GM04503 (cell line): ENCODE results near the gene ADGRE2.
"Not testable (repeated sequence)": the region's sequence is repeated elsewhere in the genome, so short reads cannot be mapped to it uniquely, and the experiment has no call there.

Experiments used
- DNase-seq: peaks from one replicate; pipeline ENCODE4 v3.0.0-alpha.2; 2012; ENCODE audit warnings: low read depth

The ADGRE2 gene

GRCh38 chr19:14778110-14778845, at the start of gene ADGRE2:
TSS of gene ADGRE2 (minus strand) at chr19:14778560. CDS start at chr19:14776756, 1,804 bp downstream.
- not testable (repeated sequence) for DNase-seq

GRCh38 chr19:14826006-14826405, 47.6 kb upstream of the ADGRE2 start:
- DNase-seq, result no peak

- DNase-seq, result no peak
These were observed 43.6 kb upstream of the ADGRE2 start for GRCh38 chr19:14821937-14822336.

DNA sequence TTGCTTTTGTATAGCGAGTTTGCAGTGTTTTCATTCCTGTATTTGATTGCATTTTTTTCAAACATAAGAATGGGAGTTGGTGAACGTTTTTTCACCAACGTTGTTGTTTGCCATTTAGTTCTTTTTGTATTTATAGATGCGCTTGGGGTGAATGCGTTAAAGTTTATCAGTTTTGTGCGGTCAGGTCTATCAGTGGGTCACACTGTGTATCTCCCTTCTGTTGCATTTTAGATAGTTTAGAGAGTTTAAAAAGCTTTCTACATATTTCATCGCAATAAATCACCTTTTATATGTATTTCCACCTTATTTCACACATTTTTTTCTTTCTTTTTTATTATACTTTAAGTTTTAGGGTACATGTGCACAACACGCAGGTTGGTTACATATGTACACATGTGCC, 40.2 kb upstream of the ADGRE2 start:
- DNase-seq, result no peak

DNA sequence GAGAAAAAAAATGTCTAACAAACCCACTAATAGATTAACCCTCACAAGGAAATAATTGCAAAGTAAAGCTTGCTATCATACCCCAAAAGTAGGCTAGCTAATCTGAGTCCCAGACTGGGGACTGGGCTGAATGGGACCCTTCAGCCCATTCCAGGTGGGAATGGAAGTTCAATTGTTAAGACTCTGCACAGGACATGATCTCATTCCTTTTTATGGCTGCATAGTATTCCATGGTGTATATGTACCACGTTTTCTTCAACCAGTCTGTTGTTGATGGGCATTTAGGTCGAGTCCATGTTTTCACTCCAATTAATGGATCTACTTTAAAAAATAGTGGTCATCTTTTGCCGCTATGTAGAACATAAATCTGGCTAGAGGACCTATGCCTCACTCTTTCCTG, 38.7 kb upstream of the ADGRE2 start:
- DNase-seq, result no peak

DNA sequence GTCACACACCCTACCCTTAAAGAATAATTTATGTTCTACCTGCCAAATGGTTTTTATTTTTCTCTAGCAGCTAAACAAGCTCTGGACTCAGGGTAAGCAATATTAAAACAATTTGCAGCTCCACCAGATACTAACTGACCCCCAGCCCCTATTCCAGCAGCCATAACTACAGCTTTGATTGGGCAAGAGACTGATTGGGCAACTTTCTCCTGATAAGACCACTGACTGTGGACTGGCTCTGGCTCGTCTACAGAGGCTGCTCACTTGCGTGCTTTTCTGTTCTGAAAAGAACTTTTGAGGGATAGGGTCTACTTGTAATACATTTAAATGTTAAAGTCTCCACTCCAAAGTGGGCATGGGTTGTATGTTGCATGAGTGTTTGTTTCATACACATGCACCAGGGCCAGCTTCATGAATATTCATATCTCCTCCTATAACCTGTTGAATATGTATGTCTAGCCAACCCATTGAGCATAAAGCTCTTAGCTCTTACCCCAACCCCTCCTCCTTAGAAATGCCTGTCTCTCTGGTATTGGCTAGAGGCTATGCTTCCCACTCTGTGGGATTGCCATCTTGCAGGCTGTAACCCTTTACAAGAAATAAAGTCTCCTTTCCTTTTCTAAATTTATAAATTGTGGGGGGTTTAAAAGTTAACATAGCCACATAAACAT, 36.8 kb upstream of the ADGRE2 start:
- DNase-seq, result no peak

DNA sequence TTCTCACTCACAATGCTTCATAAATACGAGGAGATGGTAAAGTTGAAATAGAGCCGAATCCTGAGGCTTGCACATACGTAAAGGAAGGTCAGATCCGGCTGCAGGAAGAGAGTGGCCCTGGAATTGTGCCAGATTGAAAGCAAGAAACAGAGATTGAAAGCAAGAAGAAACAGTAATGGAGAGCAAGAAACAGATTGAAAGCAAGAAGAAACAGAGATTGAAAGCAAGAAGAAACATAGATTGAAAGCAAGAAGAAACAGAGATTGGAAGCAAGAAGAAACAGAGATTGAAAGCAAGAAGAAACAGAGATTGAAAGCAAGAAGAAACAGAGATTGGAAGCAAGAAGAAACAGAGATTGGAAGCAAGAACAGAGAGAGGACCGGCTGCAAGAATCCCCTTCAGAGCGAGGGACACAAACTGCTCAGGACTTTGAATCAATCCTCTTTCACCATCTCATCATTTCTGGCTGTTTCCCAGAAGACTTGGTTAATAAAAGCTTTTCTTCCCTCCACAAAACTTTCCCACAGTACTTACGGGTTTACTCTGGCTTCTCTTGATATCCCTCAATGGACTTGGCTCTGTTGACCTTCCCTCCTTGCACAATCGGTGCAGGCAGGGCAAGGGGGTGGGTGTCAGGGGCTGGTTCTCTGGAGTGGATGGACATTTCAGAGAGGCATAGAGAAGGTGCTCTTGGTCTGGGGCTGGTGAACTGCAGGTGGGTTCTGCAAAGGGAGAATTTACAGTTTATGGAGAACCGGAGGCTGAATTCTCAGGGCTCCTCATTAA, 31.1 kb upstream of the ADGRE2 start:
- DNase-seq, result no peak

- DNase-seq, result no peak
These were observed 26.4 kb upstream of the ADGRE2 start for GRCh38 chr19:14804765-14805164.

GRCh38 chr19:14798760-14799159, 20.4 kb upstream of the ADGRE2 start:
- DNase-seq, result no peak

- no peak for DNase-seq
These were observed 17.7 kb upstream of the ADGRE2 start for GRCh38 chr19:14796021-14796420.

- DNase-seq, result no peak
These were observed 16.8 kb upstream of the ADGRE2 start for GRCh38 chr19:14795078-14795721.

GRCh38 chr19:14792250-14792649, 13.9 kb upstream of the ADGRE2 start:
- DNase-seq, result not testable (repeated sequence)

- no peak for DNase-seq
These were observed 8.1 kb upstream of the ADGRE2 start for GRCh38 chr19:14786421-14786851.

GRCh38 chr19:14785102-14785793, 6.9 kb upstream of the ADGRE2 start:
- not testable (repeated sequence) for DNase-seq

GRCh38 chr19:14784730-14785101, 6.4 kb upstream of the ADGRE2 start:
- not testable (repeated sequence) for DNase-seq

GRCh38 chr19:14783410-14783998, 5.1 kb upstream of the ADGRE2 start:
- DNase-seq, result not testable (repeated sequence)

- DNase-seq, result no peak
These were observed 4.5 kb upstream of the ADGRE2 start for GRCh38 chr19:14782626-14783409.

DNA sequence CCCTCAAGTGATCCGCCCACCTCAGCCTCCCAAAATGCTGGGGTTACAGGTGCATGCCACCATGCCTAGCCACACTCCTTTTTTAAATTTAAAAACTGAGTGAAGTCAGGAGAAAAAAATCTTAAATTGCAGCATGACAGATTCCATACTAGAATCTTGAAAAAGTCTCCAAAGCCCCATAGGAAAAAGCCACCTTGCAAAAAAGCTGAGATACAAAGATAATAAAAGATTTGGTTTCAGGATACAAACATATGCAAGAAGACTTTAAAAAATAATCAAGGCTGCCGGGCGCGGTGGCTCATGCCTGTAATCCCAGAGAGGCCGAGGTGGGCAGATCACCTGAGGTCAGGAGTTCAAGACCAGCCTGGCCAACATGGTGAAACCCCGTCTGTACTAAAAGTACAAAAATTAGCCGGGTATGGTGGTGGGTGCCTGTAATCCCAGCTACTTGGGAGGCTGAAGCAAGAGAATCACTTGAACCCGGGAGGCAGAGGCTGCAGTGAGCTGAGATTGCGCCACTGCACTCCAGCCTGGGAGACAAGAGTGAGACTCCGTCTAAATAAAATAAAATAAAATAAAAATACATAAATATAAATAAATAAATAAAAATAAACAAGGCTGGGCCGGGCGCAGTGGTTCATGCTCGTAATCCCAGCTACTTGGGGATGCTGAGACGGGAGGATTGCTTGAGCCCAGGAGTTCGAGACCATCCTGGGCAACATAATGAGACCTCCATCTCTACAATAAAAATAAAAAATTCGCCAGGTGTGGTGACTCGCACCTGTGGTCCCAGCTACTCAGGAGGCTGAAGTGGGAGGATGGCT, 3.6 kb upstream of the ADGRE2 start:
- DNase-seq, result not testable (repeated sequence)

DNA sequence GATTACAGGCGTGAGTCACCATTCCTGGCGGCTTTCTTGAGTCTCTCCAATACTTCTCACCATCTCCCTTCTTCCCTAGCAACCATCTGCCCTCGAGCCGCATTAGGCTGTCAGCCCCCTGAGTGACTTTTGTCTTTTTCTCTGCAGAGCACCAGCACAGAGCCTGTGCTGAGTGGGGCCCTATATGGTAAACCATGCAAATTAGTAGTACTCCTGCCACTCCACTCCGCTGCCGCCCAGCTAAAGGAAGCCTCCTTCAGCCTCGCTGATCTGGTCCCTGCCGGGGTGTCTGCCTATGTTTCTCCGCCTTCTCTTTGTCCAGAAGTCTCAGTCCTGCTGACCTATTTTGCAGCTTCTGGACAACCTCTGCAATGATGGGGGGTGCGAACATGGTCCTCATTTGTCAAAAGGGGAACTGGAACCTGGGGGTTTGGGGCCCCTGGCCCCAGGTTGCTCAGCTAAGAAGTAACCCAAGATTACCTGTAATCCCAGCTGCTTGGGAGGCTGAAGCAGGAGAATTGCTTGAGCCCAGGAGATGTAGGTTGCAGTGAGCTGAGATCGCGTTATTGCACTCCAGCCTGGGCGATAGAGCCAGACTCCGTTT, 2.4 kb upstream of the ADGRE2 start:
- DNase-seq, result not testable (repeated sequence)
